ENCODE data around the gene GLT8D1. TPM values are rescaled to one million over a fixed set of nuclear protein-coding genes. Genes with fewer than 3 reads are reported as not detected.

The GLT8D1 gene
- total RNA-seq, 1 experiment from 2014 or later: 42.1 TPM

- no peak overlapping the region for H3K9ac ChIP-seq (ENCODE audit: low read length)
- RAD21 ChIA-PET (ENCODE audit: low non-redundant PET in 1 of 2, low total read pairs in 2 of 2, uncharacterized antibody in 2 of 2, unreplicated experiment in 2 of 2): no interaction called here
These were observed 26.0 kb upstream of the GLT8D1 start for GRCh38 chr3:52731590-52731989.

More at GRCh38 chr3:52731590-52731989, 26.0 kb upstream of the GLT8D1 start:
- H3K79me2 ChIP-seq (ENCODE audit: insufficient read depth, low read length): no peaks in the 10 kb centered on the region
- ChIA-PET CTCF (no interaction called here), POLR2A (no interaction called here)
- TF ChIP-seq ZNF274 (IDR thresholded peaks at IDR 0.05; ENCODE audit: low read depth, low read length): no peak
- no peak for TF ChIP-seq POLR2A (IDR thresholded peaks at IDR 0.05; ENCODE audit: borderline replicate concordance, extremely low read depth, insufficient read depth, insufficient read length)
- no peak for TF ChIP-seq JUND (IDR thresholded peaks at IDR 0.05)
- no peak for TF ChIP-seq YY1 (IDR thresholded peaks at IDR 0.05; ENCODE audit: extremely low read depth, insufficient replicate concordance, low read depth, low read length)
- no peak for TF ChIP-seq EZH2 (IDR thresholded peaks at IDR 0.05)
- no peak for TF ChIP-seq ELF1 (IDR thresholded peaks at IDR 0.05; ENCODE audit: borderline replicate concordance, low read depth)
- no peak for TF ChIP-seq CBX3 (IDR thresholded peaks at IDR 0.05; ENCODE audit: low read depth)
- TF ChIP-seq SP1 (IDR thresholded peaks at IDR 0.05; ENCODE audit: low read depth): no peak
- TF ChIP-seq POLR2AphosphoS5 (IDR thresholded peaks at IDR 0.05; ENCODE audit: low read depth, low read length): no peak
- no peak for TF ChIP-seq REST (IDR thresholded peaks at IDR 0.05; ENCODE audit: low read depth)
- no peak for TF ChIP-seq CTCF (IDR thresholded peaks at IDR 0.05 in 2 of 3, conservative IDR thresholded peaks at IDR 0.05 in 1 of 3; ENCODE audit: borderline replicate concordance in 1 of 3, insufficient read depth in 1 of 3, low read depth in 2 of 3, low read length in 2 of 3)
- no peak for TF ChIP-seq ATF3 (IDR thresholded peaks at IDR 0.05)
- H3K4me2 ChIP-seq (ENCODE audit: low read length): no peak overlapping the region
- no peaks in the 10 kb centered on the region for H3K27me3 ChIP-seq (ENCODE audit: insufficient read depth, low read length)
- H2AFZ ChIP-seq (ENCODE audit: low read depth, low read length, poor library complexity, severe bottlenecking): no peak overlapping the region
- no peak overlapping the region for H3K27ac ChIP-seq (ENCODE audit: low read depth, low read length)
- intact Hi-C loops (cut with micrococcal nuclease): no loop called here
- peaks cover 0 to 9% of the 10 kb centered on the region in 2 experiments; a peak in 1 of 4 replicates for H3K4me1 ChIP-seq (ENCODE audit: control insufficient read depth in 1 of 2, insufficient read depth in 2 of 2, low read length in 2 of 2)
- ATAC-seq (no peak), DNase-seq (ENCODE audit: low read depth, low spot score) (no peak)
- no peaks in the 10 kb centered on the region for H3K9me3 ChIP-seq (ENCODE audit: control insufficient read depth in 1 of 2, insufficient read depth in 1 of 2, low read depth in 1 of 2, low read length in 2 of 2)
- H4K20me1 ChIP-seq (ENCODE audit: insufficient read depth): no peaks in the 10 kb centered on the region
- H3K4me3 ChIP-seq (replicated peaks in 1 of 2; ENCODE audit: low read depth in 1 of 2, low read length in 2 of 2): no peak overlapping the region
- no TSS peak for BruUV-seq (replicated peaks)
- peaks cover 14 to 37% of the 10 kb centered on the region in 2 experiments for H3K36me3 ChIP-seq (ENCODE audit: control insufficient read depth in 1 of 2, insufficient read depth in 2 of 2, low read length in 2 of 2)
- no peaks in the 10 kb centered on the region for H3K9me2 ChIP-seq (ENCODE audit: insufficient read depth)
